LNCaP clone FGC (cell line): ENCODE results near the gene SPATA2L.
"Not testable (repeated sequence)": the region's sequence is repeated elsewhere in the genome, so short reads cannot be mapped to it uniquely, and the experiment has no call there.

Experiments used
- DNase-seq: peaks from one replicate; pipeline ENCODE4 v3.0.0-alpha.2; 2011; ENCODE audit warnings: low read depth
- H3K4me3 ChIP-seq: 2 replicates; pipeline ENCODE4 v1.5.1; 2011; ENCODE audit warnings: mild to moderate bottlenecking, low read depth, low read length, control low read depth
- CTCF ChIP-seq: IDR thresholded peaks from 2 replicates; pipeline ENCODE4 v1.5.1; 2012; ENCODE audit warnings: mild to moderate bottlenecking; ENCODE audit not compliant: control insufficient read depth, insufficient read depth; ENCODE audit errors: extremely low read depth

The SPATA2L gene

GRCh38 chr16:89688395-89688794 is 13.1 kb downstream of the SPATA2L start:
- DNase-seq, result no peak
- H3K4me3 ChIP-seq, result no peak overlapping the region

GRCh38 chr16:89687092-89687940 is 14.2 kb downstream of the SPATA2L start:
- peak overlapping the region; percentile 85 for H3K4me3 ChIP-seq
- TF ChIP-seq CTCF, result no peak
- peak; percentile 38 for DNase-seq

More at GRCh38 chr16:89688395-89688794, 13.1 kb downstream of the SPATA2L start:
- no peak for TF ChIP-seq CTCF

- H3K4me3 ChIP-seq, result peak within 1 kb of the TSS; percentile 85
- no peak for TF ChIP-seq CTCF
These were observed 14.9 kb downstream of the SPATA2L start, which contains the start of gene CDK10 for GRCh38 chr16:89686520-89687091. TSS of gene CDK10 (plus strand) at chr16:89686689. CDS start at chr16:89686711, 22 bp downstream.

GRCh38 chr16:89685916-89686315 is 15.6 kb downstream of the SPATA2L start:
- H3K4me3 ChIP-seq, result no peak overlapping the region; the same call in none of the 2 replicates
- no peak for DNase-seq
- TF ChIP-seq CTCF, result no peak

More at GRCh38 chr16:89686520-89687091, 14.9 kb downstream of the SPATA2L start, which contains the start of gene CDK10:
- peak; percentile 50 for DNase-seq

GRCh38 chr16:89678258-89678657 is 23.2 kb downstream of the SPATA2L start:
- no peak for TF ChIP-seq CTCF
- no peak for DNase-seq

GRCh38 chr16:89672177-89672941 is 29.1 kb downstream of the SPATA2L start:
- no peak for TF ChIP-seq CTCF
- no peak overlapping the region for H3K4me3 ChIP-seq
- DNase-seq, result no peak

More at GRCh38 chr16:89678258-89678657, 23.2 kb downstream of the SPATA2L start:
- H3K4me3 ChIP-seq, result no peak overlapping the region

GRCh38 chr16:89671565-89671964 is 29.9 kb downstream of the SPATA2L start:
- not testable (repeated sequence) for DNase-seq, H3K4me3 ChIP-seq
